K562 (cell line): ENCODE data around the gene FN1. TPM values are rescaled to one million over a fixed set of nuclear protein-coding genes. Genes with fewer than 3 reads are reported as not detected.

Source experiments
- BCL6 ChIP-seq: fragments of 250-450 bp; sonication (Bioruptor Pico); IDR thresholded peaks from 2 replicates; pipeline ENCODE4 v1.4.0; 2020
- CCNT2 ChIP-seq: IDR thresholded peaks from 2 replicates; pipeline ENCODE4 v1.6.1; 2011; ENCODE audit warnings: borderline replicate concordance, low read depth, mild to moderate bottlenecking, moderate library complexity, mixed read lengths, low read length; ENCODE audit not compliant: insufficient read length; ENCODE audit errors: extremely low read depth
- EP400 ChIP-seq: fragments of 450-650 bp; IDR thresholded peaks from 2 replicates; pipeline ENCODE4 v1.6.1; 2017; ENCODE audit warnings: antibody characterized with exemption, mild to moderate bottlenecking, moderate library complexity
- FIP1L1 ChIP-seq: fragments of 200-400 bp; formaldehyde crosslinking; IDR thresholded peaks from 2 replicates; pipeline ENCODE4 v1.6.1; 2018; ENCODE audit warnings: mild to moderate bottlenecking, low read depth, low read length; ENCODE audit not compliant: poor library complexity, severe bottlenecking
- GABPB2 ChIP-seq: fragments of 250-450 bp; sonication (Bioruptor Pico); conservative IDR thresholded peaks from 2 replicates; pipeline ENCODE4 v1.5.1; 2021; ENCODE audit warnings: mild to moderate bottlenecking
- NEUROD1 ChIP-seq: fragments of 150-350 bp; IDR thresholded peaks from 2 replicates; pipeline ENCODE4 v1.6.1; 2014; ENCODE audit warnings: borderline replicate concordance, low read length, low read depth; ENCODE audit not compliant: partially characterized antibody
- POLR2AphosphoS5 ChIP-seq: IDR thresholded peaks from 2 replicates; pipeline ENCODE4 v1.6.1; 2011; ENCODE audit warnings: mild to moderate bottlenecking, low read depth, low read length, moderate library complexity; ENCODE audit not compliant: control insufficient read depth, insufficient read depth
- RBFOX2 ChIP-seq: fragments of 200-400 bp; formaldehyde crosslinking; IDR thresholded peaks from 2 replicates; pipeline ENCODE4 v1.6.1; 2017; ENCODE audit warnings: low read depth, mild to moderate bottlenecking, low read length, moderate library complexity
- SIN3B ChIP-seq: fragments of 450-650 bp; IDR thresholded peaks from 2 replicates; pipeline ENCODE4 v1.6.1; 2017; ENCODE audit warnings: low read depth, mild to moderate bottlenecking, moderate library complexity
- SLC30A9 ChIP-seq: fragments of 250-450 bp; sonication (Bioruptor Pico); IDR thresholded peaks from 2 replicates; pipeline ENCODE4 v1.8.0; 2022; ENCODE audit warnings: mild to moderate bottlenecking, moderate library complexity
- SOX6 ChIP-seq: fragments of 450-650 bp; IDR thresholded peaks from 2 replicates; pipeline ENCODE4 v1.6.1; 2014; ENCODE audit warnings: mild to moderate bottlenecking
- TAF1 ChIP-seq: IDR thresholded peaks from 2 replicates; pipeline ENCODE4 v1.6.1; 2011; ENCODE audit warnings: mild to moderate bottlenecking, low read length, moderate library complexity; ENCODE audit not compliant: insufficient read depth, control insufficient read depth, severe bottlenecking; ENCODE audit errors: extremely low read depth
- TAF9B ChIP-seq: fragments of 450-650 bp; IDR thresholded peaks from 2 replicates; pipeline ENCODE4 v1.6.1; 2018; ENCODE audit warnings: mild to moderate bottlenecking; ENCODE audit not compliant: partially characterized antibody
- TBP ChIP-seq: optimal IDR thresholded peaks from 2 replicates; pipeline ENCODE3; 2011; ENCODE audit warnings: low read depth, low read length, improper control_type of control experiment
- polyA plus RNA-seq, 8 experiments: library from polyadenylated mRNA; depleted of rRNA in 4 of 8; stranded (reverse) in 5 of 8; unstranded in 3 of 8; fragments of >200 nt; fragmentation: Nextera tagmentation in 2 of 8; fragmentation: Illumina TruSeq in 1 of 8; extraction: Ambion mirVana in 2 of 8; extraction: Trizol in 1 of 8; gene quantifications; 2 replicates each; pipeline versions ENCODE4 v1.2.1 to v1.2.3, GENCODE V29; 2011 to 2014; ENCODE audit warnings: inconsistent platforms in 1 of 8, missing spikeins in 1 of 8
- total RNA-seq, 7 experiments: library from RNA; depleted of rRNA in 6 of 7; stranded (reverse); fragments of >200 nt in 6 of 7; fragmentation: Illumina TruSeq in 2 of 7; extraction: Trizol in 2 of 7; gene quantifications; 2 replicates each; pipeline versions ENCODE4 v1.2.1 to v1.2.3, GENCODE V29; 2011 to 2021; ENCODE audit warnings: low replicate concordance in 1 of 7
- TF ChIP-seq, protein P1 (sequence below): sonication (generic); formaldehyde crosslinking; IDR thresholded peaks from 2 replicates; pipeline ENCODE4 v1.8.1; 2023; ENCODE audit warnings: mild to moderate bottlenecking, missing genetic modification reagents, moderate library complexity
- TF ChIP-seq, protein P2 (sequence below): sonication (generic); formaldehyde crosslinking; IDR thresholded peaks from 2 replicates; pipeline ENCODE4 v1.8.1; 2022; ENCODE audit warnings: missing genetic modification reagents
- TF ChIP-seq, protein P3 (sequence below): sonication (generic); formaldehyde crosslinking; IDR thresholded peaks from 2 replicates; pipeline ENCODE4 v1.8.0; 2022; ENCODE audit warnings: missing genetic modification reagents, mild to moderate bottlenecking, borderline replicate concordance
- TF ChIP-seq, protein P4 (sequence below): conservative IDR thresholded peaks from 2 replicates; pipeline ENCODE4 v1.6.1; 2011; ENCODE audit warnings: low read depth, mild to moderate bottlenecking, low read length; ENCODE audit not compliant: control insufficient read depth
- TF ChIP-seq, protein P5 (sequence below): sonication (generic); formaldehyde crosslinking; IDR thresholded peaks from 2 replicates; pipeline ENCODE4 v1.5.0; 2020; ENCODE audit warnings: missing genetic modification reagents

Gene FN1
- total and polyA plus RNA-seq, 9 of the 15 experiments (the other 6 are each of a cell fraction or from before 2014, with no cell fraction given), result 7.4 to 19.1 (median 11.2) TPM

DNA sequence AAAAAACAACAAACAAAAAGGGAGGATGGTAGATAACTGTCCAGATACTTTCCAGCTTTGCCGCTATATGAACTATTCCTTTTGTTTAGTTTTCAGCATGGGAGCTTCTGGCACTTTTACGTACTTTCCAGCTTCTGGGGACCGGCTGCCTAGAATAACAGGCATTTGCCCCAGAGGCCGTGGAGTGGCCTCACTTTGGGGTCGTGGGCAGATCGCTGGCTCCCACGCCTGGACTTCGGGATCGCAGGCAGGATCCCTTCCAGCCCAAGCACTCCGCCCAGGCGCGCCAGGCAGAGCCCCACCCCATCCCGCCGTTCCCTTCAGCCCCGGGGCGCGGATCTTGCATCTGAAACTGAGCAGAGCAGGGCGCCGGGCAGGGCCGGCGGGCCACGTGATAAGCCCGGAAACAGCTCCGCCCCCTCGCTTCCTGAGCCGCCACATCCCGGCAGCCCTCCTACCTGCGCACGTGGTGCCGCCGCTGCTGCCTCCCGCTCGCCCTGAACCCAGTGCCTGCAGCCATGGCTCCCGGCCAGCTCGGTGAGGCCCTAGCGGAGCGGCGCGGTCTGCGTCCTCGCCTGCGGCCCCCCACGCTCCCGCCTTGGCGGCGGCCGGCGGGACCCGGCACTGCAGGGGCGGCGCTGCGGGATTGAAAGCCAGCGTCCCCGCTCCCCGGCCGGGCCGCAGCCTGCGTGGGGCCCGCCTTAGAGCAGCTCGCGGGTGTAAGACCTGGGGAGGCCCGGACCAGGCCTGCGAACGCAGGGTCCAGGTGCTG, 124.1 kb downstream of the FN1 start, which contains the start of gene ATIC (continued):
- peak; percentile 28 for TF ChIP-seq TAF9B
- TF ChIP-seq RBFOX2, result peak; percentile 96
- peak; percentile 76 for TF ChIP-seq TAF1
- no peak for TF ChIP-seq SLC30A9 (CRISPR knock-in tag)
- TF ChIP-seq GABPB2 (CRISPR knock-in tag), result no peak
- TF ChIP-seq, protein P1, sequence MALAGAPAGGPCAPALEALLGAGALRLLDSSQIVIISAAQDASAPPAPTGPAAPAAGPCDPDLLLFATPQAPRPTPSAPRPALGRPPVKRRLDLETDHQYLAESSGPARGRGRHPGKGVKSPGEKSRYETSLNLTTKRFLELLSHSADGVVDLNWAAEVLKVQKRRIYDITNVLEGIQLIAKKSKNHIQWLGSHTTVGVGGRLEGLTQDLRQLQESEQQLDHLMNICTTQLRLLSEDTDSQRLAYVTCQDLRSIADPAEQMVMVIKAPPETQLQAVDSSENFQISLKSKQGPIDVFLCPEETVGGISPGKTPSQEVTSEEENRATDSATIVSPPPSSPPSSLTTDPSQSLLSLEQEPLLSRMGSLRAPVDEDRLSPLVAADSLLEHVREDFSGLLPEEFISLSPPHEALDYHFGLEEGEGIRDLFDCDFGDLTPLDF (CRISPR knock-in tag), result 0 out of 2 replicates have a peak, but pooled peaks have one; percentile 27
- TF ChIP-seq FIP1L1, result peak; percentile 88
- TF ChIP-seq, protein P2, sequence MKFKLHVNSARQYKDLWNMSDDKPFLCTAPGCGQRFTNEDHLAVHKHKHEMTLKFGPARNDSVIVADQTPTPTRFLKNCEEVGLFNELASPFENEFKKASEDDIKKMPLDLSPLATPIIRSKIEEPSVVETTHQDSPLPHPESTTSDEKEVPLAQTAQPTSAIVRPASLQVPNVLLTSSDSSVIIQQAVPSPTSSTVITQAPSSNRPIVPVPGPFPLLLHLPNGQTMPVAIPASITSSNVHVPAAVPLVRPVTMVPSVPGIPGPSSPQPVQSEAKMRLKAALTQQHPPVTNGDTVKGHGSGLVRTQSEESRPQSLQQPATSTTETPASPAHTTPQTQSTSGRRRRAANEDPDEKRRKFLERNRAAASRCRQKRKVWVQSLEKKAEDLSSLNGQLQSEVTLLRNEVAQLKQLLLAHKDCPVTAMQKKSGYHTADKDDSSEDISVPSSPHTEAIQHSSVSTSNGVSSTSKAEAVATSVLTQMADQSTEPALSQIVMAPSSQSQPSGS (CRISPR knock-in tag), result no peak
- TF ChIP-seq, protein P3, sequence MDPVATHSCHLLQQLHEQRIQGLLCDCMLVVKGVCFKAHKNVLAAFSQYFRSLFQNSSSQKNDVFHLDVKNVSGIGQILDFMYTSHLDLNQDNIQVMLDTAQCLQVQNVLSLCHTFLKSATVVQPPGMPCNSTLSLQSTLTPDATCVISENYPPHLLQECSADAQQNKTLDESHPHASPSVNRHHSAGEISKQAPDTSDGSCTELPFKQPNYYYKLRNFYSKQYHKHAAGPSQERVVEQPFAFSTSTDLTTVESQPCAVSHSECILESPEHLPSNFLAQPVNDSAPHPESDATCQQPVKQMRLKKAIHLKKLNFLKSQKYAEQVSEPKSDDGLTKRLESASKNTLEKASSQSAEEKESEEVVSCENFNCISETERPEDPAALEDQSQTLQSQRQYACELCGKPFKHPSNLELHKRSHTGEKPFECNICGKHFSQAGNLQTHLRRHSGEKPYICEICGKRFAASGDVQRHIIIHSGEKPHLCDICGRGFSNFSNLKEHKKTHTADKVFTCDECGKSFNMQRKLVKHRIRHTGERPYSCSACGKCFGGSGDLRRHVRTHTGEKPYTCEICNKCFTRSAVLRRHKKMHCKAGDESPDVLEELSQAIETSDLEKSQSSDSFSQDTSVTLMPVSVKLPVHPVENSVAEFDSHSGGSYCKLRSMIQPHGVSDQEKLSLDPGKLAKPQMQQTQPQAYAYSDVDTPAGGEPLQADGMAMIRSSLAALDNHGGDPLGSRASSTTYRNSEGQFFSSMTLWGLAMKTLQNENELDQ (CRISPR knock-in tag), result no peak
- no peak for TF ChIP-seq BCL6 (CRISPR knock-in tag)
- TF ChIP-seq TBP, result peak; percentile 70
- TF ChIP-seq, protein P4, sequence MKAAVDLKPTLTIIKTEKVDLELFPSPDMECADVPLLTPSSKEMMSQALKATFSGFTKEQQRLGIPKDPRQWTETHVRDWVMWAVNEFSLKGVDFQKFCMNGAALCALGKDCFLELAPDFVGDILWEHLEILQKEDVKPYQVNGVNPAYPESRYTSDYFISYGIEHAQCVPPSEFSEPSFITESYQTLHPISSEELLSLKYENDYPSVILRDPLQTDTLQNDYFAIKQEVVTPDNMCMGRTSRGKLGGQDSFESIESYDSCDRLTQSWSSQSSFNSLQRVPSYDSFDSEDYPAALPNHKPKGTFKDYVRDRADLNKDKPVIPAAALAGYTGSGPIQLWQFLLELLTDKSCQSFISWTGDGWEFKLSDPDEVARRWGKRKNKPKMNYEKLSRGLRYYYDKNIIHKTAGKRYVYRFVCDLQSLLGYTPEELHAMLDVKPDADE, result peak; percentile 78; the same call in 1 of the 2 replicates
- TF ChIP-seq CCNT2, result peak; percentile 78
- TF ChIP-seq SIN3B, result 0 out of 2 replicates have a peak, but pooled peaks have one; percentile 25
- TF ChIP-seq POLR2AphosphoS5, result peak; percentile 66
- 0 out of 2 replicates have a peak, but pooled peaks have one; percentile 22 for TF ChIP-seq SOX6
- TF ChIP-seq EP400, result peak; percentile 89
- TF ChIP-seq NEUROD1, result peak; percentile 33
- TF ChIP-seq, protein P5, sequence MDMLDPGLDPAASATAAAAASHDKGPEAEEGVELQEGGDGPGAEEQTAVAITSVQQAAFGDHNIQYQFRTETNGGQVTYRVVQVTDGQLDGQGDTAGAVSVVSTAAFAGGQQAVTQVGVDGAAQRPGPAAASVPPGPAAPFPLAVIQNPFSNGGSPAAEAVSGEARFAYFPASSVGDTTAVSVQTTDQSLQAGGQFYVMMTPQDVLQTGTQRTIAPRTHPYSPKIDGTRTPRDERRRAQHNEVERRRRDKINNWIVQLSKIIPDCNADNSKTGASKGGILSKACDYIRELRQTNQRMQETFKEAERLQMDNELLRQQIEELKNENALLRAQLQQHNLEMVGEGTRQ, result peak; percentile 95
